Measurements from ENCODE around the gene PRKAR2B.
A peak's percentile ranks its signal among the peaks of the same experiment; 100 is the strongest.

Gene PRKAR2B

GRCh38 chr7:107044347-107045194, at the start of gene PRKAR2B:
Gene PRKAR2B (plus strand): TSS chr7:107044705. CDS start chr7:107044908, 203 bp downstream.
- DNase-seq (ENCODE audit: low read depth in 2 of 3, low spot score in 2 of 3): peak; percentile 29 to 53 (median 38)

- DNase-seq (ENCODE audit: low read depth in 2 of 3, low spot score in 2 of 3): no peak
Measured at GRCh38 chr7:106994833-106995232, 49.7 kb upstream of the PRKAR2B start.

DNA sequence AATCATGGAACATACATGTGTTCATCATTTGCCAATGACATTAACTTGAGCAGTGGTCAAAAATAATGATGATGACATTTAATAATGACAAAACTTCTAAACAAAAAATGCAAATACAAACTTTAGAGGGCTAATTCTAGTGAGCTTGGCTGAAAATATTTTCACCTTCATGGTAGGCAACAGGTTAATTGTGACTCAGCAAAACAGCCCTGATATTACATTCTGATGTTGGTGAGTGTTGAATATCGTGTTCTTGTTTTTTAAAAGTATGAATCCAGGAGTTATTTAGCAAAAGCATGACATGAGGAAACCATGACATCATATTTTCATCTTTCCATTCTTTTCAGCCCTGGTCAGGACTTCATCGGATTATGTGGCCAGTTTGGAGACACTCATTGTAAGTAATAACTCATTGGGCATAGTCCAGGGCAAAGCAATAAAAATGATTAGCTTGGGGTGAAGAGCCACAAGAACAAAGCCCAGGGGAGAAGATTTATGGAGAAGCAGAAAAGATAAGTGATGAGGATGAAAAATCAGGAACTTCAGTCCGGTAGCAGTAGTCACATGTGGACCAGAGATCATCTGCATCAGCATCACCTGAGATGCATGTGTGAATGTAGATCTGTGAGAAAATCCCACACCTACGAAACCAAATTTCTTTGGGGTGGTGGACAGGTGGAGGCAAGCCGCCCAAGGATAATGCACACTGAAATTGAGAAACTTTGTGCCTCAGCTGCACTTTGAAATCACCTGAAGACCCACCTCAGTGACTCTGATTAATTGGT, 46.8 kb upstream of the PRKAR2B start:
- no peak for DNase-seq (ENCODE audit: low read depth in 2 of 3, low spot score in 2 of 3)

DNA sequence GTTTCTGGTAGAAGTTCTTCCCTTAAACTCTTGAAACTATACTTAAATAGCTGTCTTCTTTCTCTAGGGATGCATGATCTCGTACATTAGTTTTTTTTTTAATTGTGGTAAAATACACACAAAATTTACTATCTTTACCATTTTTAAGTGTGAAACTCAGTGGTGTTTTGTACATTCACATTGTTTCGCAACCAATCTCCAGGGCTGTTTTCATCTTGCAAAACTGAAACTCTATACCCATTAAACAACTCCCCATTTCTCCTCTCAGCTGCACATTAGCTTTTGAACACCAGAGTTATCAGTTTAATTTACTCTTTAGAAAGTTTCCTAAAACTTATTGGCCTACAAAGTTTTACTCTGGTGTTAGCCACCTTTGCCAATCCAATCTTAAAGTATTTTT, 45.5 kb upstream of the PRKAR2B start:
- no peak for DNase-seq (ENCODE audit: low read depth in 2 of 3, low spot score in 2 of 3)

DNA sequence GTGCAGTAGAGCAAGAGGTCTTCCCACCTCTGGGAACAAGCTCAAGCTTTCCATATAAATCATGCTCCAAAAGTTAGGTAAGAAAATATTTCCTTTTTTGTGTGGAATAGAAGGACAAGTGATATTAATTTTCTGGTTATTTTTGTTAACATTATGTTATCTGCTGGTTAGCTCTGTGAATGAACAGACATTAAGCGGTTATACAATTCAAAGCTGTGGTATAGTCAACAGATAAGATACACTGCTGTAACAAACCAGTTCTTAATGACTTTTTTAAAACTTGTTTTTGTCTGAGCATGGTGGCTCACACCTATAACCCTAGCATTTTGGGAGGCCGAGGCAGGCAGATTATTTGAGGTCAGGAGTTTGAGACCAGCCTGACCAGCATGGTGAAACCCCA, 43.0 kb upstream of the PRKAR2B start:
- DNase-seq (ENCODE audit: low read depth in 2 of 3, low spot score in 2 of 3): no peak

GRCh38 chr7:107002126-107002525, 42.4 kb upstream of the PRKAR2B start:
- no peak for DNase-seq (ENCODE audit: low read depth in 2 of 3, low spot score in 2 of 3)

DNA sequence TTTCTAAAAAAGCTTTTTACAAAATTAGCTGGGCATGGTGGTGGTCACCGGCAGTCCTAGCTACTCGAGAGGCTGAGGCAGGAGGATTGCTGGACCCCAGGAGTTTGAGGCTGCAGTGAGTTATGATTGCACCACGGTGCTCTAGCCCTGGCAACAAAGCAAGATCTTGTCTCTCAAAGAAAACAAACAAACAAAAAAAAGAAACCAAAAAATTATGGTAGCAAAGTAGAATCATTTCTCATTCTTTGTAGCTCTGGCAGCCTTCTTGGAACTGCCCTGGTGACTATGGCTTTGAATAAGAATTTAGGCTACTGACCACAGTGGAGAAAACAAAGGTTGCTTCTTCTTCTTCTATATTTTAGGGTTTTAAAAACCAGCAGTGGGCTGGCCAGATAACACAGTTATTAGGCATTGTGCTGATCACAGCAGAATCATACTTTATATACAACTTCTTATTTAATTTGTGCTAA, 41.9 kb upstream of the PRKAR2B start:
- no peak for DNase-seq (ENCODE audit: low read depth in 2 of 3, low spot score in 2 of 3)

DNA sequence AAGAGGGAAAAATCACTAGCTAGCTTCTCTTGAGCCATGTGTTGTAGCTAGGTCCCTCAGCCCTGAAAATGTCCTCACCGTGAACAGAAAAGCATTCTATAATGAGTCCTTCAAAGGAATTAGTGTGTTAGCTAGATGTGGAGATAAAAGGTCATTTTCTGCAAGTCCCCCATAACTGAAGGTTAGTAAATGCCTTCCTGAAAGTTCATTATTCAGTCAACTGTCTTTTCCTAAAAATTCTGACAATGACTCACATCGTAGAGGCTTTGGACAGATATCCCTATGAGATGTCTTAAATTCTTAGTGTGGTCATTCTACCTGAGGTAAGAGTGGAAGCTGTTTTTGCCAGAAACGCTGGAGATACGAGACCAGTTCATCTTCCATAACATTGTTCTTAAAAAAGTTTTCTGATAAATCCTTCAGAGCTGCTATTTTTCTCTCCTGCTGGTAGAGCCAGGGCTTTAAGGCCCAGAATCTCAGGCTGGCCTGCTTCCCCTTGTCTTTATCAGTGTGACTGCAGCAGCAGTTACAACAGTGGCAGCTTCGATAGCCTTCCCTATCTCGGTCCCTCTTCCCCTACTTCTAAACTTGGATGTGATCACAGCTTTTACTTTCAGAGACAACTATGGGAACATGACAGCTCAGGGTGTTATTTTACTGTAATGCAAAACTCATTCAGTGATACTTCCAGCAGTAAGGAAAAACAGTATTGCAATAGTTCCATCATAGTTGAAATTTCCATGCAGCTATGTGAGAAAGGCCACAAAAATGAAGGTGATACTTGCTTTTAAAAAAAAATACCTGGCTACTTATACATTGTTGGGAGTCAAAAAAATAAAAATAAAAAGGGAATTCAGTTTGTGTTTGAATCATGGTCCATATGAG, 37.3 kb upstream of the PRKAR2B start:
- no peak for DNase-seq (ENCODE audit: low read depth in 2 of 3, low spot score in 2 of 3)

GRCh38 chr7:107007892-107008287, 36.6 kb upstream of the PRKAR2B start:
- no peak for DNase-seq (ENCODE audit: low read depth in 2 of 3, low spot score in 2 of 3)

DNA sequence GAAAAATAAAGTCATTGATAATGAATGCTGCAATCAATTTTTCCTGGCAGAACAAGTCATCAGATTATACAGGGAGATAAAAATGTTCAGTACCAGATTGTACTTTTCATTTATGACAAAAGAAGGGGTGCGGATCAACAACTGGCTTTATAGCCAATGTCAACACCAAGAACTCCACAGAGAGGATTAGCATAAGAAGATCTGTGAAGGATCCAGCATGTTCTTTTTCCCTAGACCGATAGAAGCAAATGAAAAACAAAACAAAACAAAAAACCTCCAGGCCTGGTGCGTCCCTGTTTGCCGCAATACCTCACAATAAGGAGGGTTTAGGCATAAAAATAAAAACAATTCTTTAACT, 34.7 kb upstream of the PRKAR2B start:
- no peak for DNase-seq (ENCODE audit: low read depth in 2 of 3, low spot score in 2 of 3)

GRCh38 chr7:107012691-107013090, 31.8 kb upstream of the PRKAR2B start:
- no peak for DNase-seq (ENCODE audit: low read depth in 2 of 3, low spot score in 2 of 3)

GRCh38 chr7:107014387-107015023, 30.0 kb upstream of the PRKAR2B start:
- DNase-seq (ENCODE audit: low read depth in 2 of 3, low spot score in 2 of 3): no peak

DNA sequence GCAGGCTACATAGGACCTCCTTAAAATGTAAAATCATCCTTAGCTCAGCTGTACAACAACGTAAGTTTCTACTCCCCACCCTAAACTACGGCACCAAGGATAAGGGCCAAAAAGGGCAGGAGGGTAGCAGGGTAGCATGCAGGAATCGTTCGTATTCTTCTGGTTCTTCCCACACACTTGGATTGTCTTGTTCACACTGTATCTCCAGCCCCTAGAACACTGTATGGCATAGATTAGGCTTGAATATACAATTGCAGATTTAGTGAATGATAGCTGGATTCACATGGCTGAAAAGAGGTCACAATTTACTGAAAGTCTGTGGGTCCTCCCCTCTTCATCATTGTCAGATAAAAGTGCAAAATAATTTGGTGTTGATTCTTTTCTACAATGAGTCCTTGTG, 28.2 kb upstream of the PRKAR2B start:
- DNase-seq (ENCODE audit: low read depth in 2 of 3, low spot score in 2 of 3): no peak

DNA sequence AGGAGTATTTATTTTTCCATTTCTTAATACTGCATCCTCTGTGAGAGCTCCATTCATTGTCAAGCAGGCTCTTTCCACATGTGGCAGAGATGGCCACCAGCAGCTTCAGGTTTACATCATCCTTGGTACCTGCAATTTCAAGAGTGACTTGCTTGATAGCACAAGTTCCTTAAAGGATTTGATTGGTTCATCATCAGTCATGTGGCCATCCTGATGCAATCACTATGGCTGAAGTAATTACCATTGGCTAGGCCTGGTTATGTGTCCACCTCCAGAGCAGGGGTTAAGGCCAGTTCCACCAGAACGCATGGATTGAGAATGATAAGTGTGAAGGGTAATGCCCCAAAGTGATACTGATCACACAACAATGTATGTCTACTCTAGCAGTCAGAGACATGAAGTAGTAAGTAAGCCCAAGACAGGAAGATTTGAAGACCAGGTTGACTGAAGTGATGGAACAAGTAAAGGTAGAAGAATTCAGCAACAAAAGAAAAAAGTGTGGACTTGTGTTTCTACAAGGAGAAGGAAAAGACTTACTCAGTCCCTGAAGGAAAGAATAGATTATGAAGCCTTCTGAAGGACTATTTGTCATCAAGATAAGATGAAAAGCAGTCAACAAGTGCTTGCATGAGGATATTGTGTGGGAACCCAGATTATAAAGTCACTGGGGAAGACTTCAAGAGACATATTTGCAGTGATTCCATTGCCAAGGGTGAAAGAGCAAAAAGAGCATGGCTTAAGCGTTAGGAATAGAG, 26.4 kb upstream of the PRKAR2B start:
- DNase-seq (ENCODE audit: low read depth in 2 of 3, low spot score in 2 of 3): no peak

- DNase-seq (ENCODE audit: low read depth in 2 of 3, low spot score in 2 of 3): no peak
Measured at GRCh38 chr7:107020400-107020799, 24.1 kb upstream of the PRKAR2B start.

- no peak for DNase-seq (ENCODE audit: low read depth in 2 of 3, low spot score in 2 of 3)
Measured at GRCh38 chr7:107021600-107021999, 22.9 kb upstream of the PRKAR2B start.

- no peak for DNase-seq (ENCODE audit: low read depth in 2 of 3, low spot score in 2 of 3)
Measured at GRCh38 chr7:107023522-107024151, 20.9 kb upstream of the PRKAR2B start.

DNA sequence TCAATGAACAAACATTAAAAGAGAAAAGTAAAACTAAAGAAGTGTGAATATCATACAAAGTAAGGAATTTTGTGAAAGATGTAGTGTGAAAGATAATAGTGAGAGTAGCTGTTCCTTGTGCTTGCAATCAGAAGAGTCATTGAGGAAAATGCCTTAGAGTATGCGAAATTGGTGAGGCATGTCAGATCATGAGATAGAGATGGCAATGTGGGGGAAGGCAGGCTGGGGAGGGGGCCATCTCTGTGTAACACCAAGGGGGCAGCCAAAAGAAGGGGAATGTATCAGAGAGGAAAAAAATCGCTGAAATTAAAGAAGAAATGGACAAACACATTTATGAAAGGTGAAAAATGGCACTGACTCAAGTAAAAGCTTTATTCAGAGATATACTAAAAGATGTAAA, 19.6 kb upstream of the PRKAR2B start:
- DNase-seq (ENCODE audit: low read depth in 2 of 3, low spot score in 2 of 3): no peak

- no peak for DNase-seq (ENCODE audit: low read depth in 2 of 3, low spot score in 2 of 3)
Measured at GRCh38 chr7:107025449-107026103, 18.9 kb upstream of the PRKAR2B start.
